A549 (cell line): Measurements from ENCODE around the gene ISCA2. TPM values are rescaled to one million over a fixed set of nuclear protein-coding genes. Genes with fewer than 3 reads are reported as not detected.

Experiments
- ATAC-seq, 2 experiments: fragments of 200-7000 bp in 1 of 2; fragments of >200 bp in 1 of 2; cut with Nextera tagmentation in 1 of 2; cut with Tn5 transposase in 1 of 2; 3 replicates each; pipeline versions ENCODE4 v1.8.0 to v1.9.1; 2018 to 2020; ENCODE audit warnings: mild to moderate bottlenecking in 1 of 2, moderate library complexity in 1 of 2
- CTCF ChIA-PET: fragments of 300-600 bp; sonication (Branson Sonifier 250); formaldehyde crosslinking; extraction: SDS; loops from one replicate; lab custom pipeline; 2021; ENCODE audit warnings: antibody characterized with exemption, inconsistent platforms; lab: Yijun Ruan, JAX
- POLR2A ChIA-PET: fragments of 350-600 bp; formaldehyde crosslinking; extraction: SDS; loops from one replicate; lab custom pipeline; 2021; ENCODE audit warnings: antibody characterized with exemption, inconsistent platforms; lab: Yijun Ruan, JAX
- DNase-seq, 2 experiments: peaks; one replicate each; pipeline versions ENCODE4 v3.0.0 to v3.0.0-alpha.2; 2011 to 2016; ENCODE audit warnings: low read depth in 1 of 2, low spot score in 1 of 2
- FAIRE-seq: peaks from 2 replicates; lab custom pipeline; 2011; peaks lifted over from hg19 to GRCh38; lab: Jason Lieb, UNC
- H3K27ac ChIP-seq, 2 experiments: fragments of >200 bp; sonication (Bioruptor Twin); formaldehyde crosslinking; 3 replicates each; pipeline ENCODE4 v1.5.1; 2016 to 2017
- H3K4me1 ChIP-seq: fragments of >200 bp; sonication (Bioruptor Twin); formaldehyde crosslinking; 3 replicates; pipeline ENCODE4 v1.6.1; 2016
- H3K4me2 ChIP-seq: fragments of >200 bp; sonication (Bioruptor Twin); formaldehyde crosslinking; 3 replicates; pipeline ENCODE4 v1.6.1; 2016
- H3K4me3 ChIP-seq: fragments of >200 bp; sonication (Bioruptor Twin); formaldehyde crosslinking; 3 replicates; pipeline ENCODE4 v1.5.1; 2016
- H3K9me3 ChIP-seq: fragments of >200 bp; sonication (Bioruptor Twin); formaldehyde crosslinking; 3 replicates; pipeline ENCODE4 v1.6.1; 2016
- BCL3 ChIP-seq: fragments of >200 bp; sonication (Bioruptor Twin); formaldehyde crosslinking; IDR thresholded peaks from 3 replicates; pipeline ENCODE4 v1.6.1; 2016
- CBX2 ChIP-seq: fragments of 200-600 bp; sonication (generic); IDR thresholded peaks from 2 replicates; pipeline ENCODE4 v1.6.1; 2016; ENCODE audit warnings: low read depth, mild to moderate bottlenecking, borderline replicate concordance
- CTCF ChIP-seq: fragments of >200 bp; sonication (Bioruptor Twin); formaldehyde crosslinking; IDR thresholded peaks from 3 replicates; pipeline ENCODE4 v1.5.1; 2016
- E2F6 ChIP-seq: IDR thresholded peaks from 2 replicates; pipeline ENCODE4 v1.6.1; 2012; ENCODE audit warnings: low read depth, borderline replicate concordance
- ESRRA ChIP-seq: fragments of 150-350 bp; IDR thresholded peaks from 2 replicates; pipeline ENCODE4 v1.6.1; 2014; ENCODE audit warnings: mild to moderate bottlenecking, low read length, borderline replicate concordance
- FOSL2 ChIP-seq, 2 experiments: fragments of 450-650 bp in 1 of 2; fragments of >200 bp in 1 of 2; sonication (Bioruptor Twin) in 1 of 2; formaldehyde crosslinking; IDR thresholded peaks; 2 replicates each; pipeline versions ENCODE4 v1.5.0 to v1.6.1; 2016 to 2020; ENCODE audit warnings: mild to moderate bottlenecking in 1 of 2, moderate library complexity in 1 of 2
- HMGXB4 ChIP-seq: fragments of 250-450 bp; sonication (Bioruptor Pico); IDR thresholded peaks from 2 replicates; pipeline ENCODE4 v1.5.0; 2021; ENCODE audit warnings: mild to moderate bottlenecking, moderate library complexity, borderline replicate concordance
- HOXA7 ChIP-seq: fragments of 250-450 bp; sonication (Bioruptor Pico); IDR thresholded peaks from 2 replicates; pipeline ENCODE4 v1.5.0; 2020; ENCODE audit warnings: mild to moderate bottlenecking, moderate library complexity
- HOXB13 ChIP-seq: fragments of 250-450 bp; sonication (Bioruptor Pico); IDR thresholded peaks from 2 replicates; pipeline ENCODE4 v1.5.0; 2020; ENCODE audit warnings: low read depth, mild to moderate bottlenecking, moderate library complexity
- HOXB5 ChIP-seq: fragments of 250-450 bp; sonication (Bioruptor Pico); IDR thresholded peaks from 2 replicates; pipeline ENCODE4 v1.5.0; 2020; ENCODE audit warnings: mild to moderate bottlenecking, moderate library complexity
- JUN ChIP-seq, 2 experiments: fragments of >200 bp; sonication (Bioruptor Twin); formaldehyde crosslinking; IDR thresholded peaks; 2 replicates in 1 of 2; 3 replicates in 1 of 2; pipeline ENCODE4 v1.6.1; 2016 to 2017
- KDM1A ChIP-seq: fragments of 200-600 bp; sonication (generic); IDR thresholded peaks from 2 replicates; pipeline ENCODE4 v1.6.1; 2016; ENCODE audit warnings: low read depth, mild to moderate bottlenecking
- MAFK ChIP-seq: fragments of 450-650 bp; IDR thresholded peaks from 2 replicates; pipeline ENCODE4 v1.6.1; 2014; ENCODE audit not compliant: partially characterized antibody
- PHF8 ChIP-seq: fragments of 200-600 bp; sonication (generic); IDR thresholded peaks from 2 replicates; pipeline ENCODE4 v1.6.1; 2016; ENCODE audit warnings: low read depth, mild to moderate bottlenecking, antibody characterized with exemption, moderate library complexity, borderline replicate concordance
- POLR2AphosphoS2 ChIP-seq: conservative IDR thresholded peaks from 2 replicates; pipeline ENCODE4 v1.6.1; 2012; ENCODE audit warnings: low read length, improper control_type of control experiment, inconsistent platforms
- RAD21 ChIP-seq, 2 experiments: fragments of >200 bp in 1 of 2; sonication (Bioruptor Twin) in 1 of 2; formaldehyde crosslinking in 1 of 2; IDR thresholded peaks in 1 of 2; conservative IDR thresholded peaks in 1 of 2; 2 replicates in 1 of 2; 3 replicates in 1 of 2; pipeline ENCODE4 v1.6.1; 2012 to 2018; ENCODE audit warnings: inconsistent platforms in 1 of 2
- RCOR1 ChIP-seq: fragments of 150-350 bp; IDR thresholded peaks from 2 replicates; pipeline ENCODE4 v1.6.1; 2014; ENCODE audit warnings: antibody characterized with exemption, low read length, low read depth
- RNF2 ChIP-seq: fragments of 200-600 bp; sonication (generic); IDR thresholded peaks from 2 replicates; pipeline ENCODE4 v1.6.1; 2016; ENCODE audit warnings: low read depth, mild to moderate bottlenecking, antibody characterized with exemption, moderate library complexity, borderline replicate concordance
- SREBF2 ChIP-seq: fragments of 450-650 bp; IDR thresholded peaks from 2 replicates; pipeline ENCODE4 v1.6.1; 2014; ENCODE audit warnings: mild to moderate bottlenecking, moderate library complexity
- WGBS: methylation state at CpG from one replicate; pipeline ENCODE4 v1.1.6; 2017; ENCODE audit errors: missing lambda C conversion rate; 5-methylcytosine and 5-hydroxymethylcytosine counted together
- polyA plus RNA-seq, 4 experiments: library from polyadenylated mRNA; depleted of rRNA in 3 of 4; stranded (reverse); fragments of >200 nt; fragmentation: RNase III in 1 of 4; extraction: RNeasy Plus Mini Kit Qiagen cat#74134 plus additional on column Dnase treatment in 1 of 4; gene quantifications; 2 replicates in 3 of 4; 3 replicates in 1 of 4; pipeline ENCODE4 v1.2.3, GENCODE V29; 2011 to 2017
- TF ChIP-seq, protein P1 (sequence below): IDR thresholded peaks from 2 replicates; pipeline ENCODE4 v1.6.1; 2012
- TF ChIP-seq, protein P2 (sequence below): IDR thresholded peaks from 2 replicates; pipeline ENCODE4 v1.6.1; 2012
- TF ChIP-seq, protein P3 (sequence below): fragments of 450-650 bp; IDR thresholded peaks from 2 replicates; pipeline ENCODE4 v1.6.1; 2014; ENCODE audit warnings: antibody characterized with exemption
- TF ChIP-seq, protein P4 (sequence below): fragments of 200-600 bp; sonication (generic); IDR thresholded peaks from 2 replicates; pipeline ENCODE4 v1.6.1; 2016; ENCODE audit warnings: antibody characterized with exemption, mild to moderate bottlenecking, moderate library complexity

Gene ISCA2
- polyA plus RNA-seq, 2 of the 4 experiments (the other 2 are of a cell fraction) = 48.8 to 49.3 TPM

DNA sequence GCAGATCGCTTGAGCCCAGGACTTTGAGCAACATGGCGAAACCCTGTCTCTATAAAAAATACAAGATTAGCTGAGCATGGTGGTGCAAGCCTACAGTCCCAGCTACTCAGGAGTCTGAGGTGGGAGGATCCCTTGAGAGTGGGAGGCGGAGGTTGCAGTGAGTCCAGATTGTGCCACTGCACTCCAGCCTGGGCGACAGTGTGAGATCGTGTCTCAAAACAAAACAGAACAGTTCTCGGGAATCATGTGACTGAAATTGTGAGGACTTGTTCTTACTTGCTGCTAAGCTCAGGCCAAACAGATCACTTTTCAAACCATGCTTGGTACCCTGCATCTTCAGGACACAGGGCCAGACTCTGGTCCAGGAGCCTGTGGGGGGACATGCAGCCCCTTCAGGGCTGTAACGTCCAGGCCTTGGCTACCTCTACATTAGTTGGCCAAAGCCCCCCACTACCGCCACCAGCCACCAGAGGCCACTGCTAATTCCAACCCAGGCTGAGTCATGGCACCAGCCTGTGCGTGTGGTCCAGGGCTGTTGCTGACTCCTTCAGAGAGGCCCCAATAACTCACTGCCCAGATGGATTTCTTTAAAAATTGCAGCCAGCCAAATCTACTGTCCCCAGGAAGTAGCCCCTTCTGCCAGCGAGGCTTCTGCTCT lies 34.1 kb upstream of the ISCA2 start:
- WGBS = 47% methylated on average over 10 of the region's 10 CpGs
- TF ChIP-seq BCL3 (no peak), E2F6 (no peak), RAD21 (conservative IDR thresholded peaks at IDR 0.05 in 1 of 2, IDR thresholded peaks at IDR 0.05 in 1 of 2) (peak; percentile 23 to 26; a peak in 1 of 5 replicates), HMGXB4 (no peak), JUN (IDR thresholded peaks at IDR 0.05) (no peak), ESRRA (no peak), CBX2 (no peak), CTCF (peak; percentile 33; the same call in 2 of the 3 replicates), POLR2AphosphoS2 (no peak), PHF8 (no peak), FOSL2 (IDR thresholded peaks at IDR 0.05) (no peak), FOSL2 (CRISPR knock-in tag; IDR thresholded peaks at IDR 0.05) (peak; percentile 77), HOXA7 (no peak), HOXB5 (no peak), SREBF2 (no peak), KDM1A (no peak), MAFK (no peak), HOXB13 (CRISPR knock-in tag) (no peak), RNF2 (no peak), RCOR1 (no peak)
- TF ChIP-seq, protein P1, sequence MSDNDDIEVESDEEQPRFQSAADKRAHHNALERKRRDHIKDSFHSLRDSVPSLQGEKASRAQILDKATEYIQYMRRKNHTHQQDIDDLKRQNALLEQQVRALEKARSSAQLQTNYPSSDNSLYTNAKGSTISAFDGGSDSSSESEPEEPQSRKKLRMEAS = no peak
- TF ChIP-seq, protein P2, sequence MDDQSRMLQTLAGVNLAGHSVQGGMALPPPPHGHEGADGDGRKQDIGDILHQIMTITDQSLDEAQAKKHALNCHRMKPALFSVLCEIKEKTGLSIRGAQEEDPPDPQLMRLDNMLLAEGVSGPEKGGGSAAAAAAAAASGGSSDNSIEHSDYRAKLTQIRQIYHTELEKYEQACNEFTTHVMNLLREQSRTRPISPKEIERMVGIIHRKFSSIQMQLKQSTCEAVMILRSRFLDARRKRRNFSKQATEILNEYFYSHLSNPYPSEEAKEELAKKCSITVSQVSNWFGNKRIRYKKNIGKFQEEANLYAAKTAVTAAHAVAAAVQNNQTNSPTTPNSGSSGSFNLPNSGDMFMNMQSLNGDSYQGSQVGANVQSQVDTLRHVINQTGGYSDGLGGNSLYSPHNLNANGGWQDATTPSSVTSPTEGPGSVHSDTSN = no peak
- TF ChIP-seq, protein P3, sequence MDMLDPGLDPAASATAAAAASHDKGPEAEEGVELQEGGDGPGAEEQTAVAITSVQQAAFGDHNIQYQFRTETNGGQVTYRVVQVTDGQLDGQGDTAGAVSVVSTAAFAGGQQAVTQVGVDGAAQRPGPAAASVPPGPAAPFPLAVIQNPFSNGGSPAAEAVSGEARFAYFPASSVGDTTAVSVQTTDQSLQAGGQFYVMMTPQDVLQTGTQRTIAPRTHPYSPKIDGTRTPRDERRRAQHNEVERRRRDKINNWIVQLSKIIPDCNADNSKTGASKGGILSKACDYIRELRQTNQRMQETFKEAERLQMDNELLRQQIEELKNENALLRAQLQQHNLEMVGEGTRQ = no peak
- TF ChIP-seq, protein P4, sequence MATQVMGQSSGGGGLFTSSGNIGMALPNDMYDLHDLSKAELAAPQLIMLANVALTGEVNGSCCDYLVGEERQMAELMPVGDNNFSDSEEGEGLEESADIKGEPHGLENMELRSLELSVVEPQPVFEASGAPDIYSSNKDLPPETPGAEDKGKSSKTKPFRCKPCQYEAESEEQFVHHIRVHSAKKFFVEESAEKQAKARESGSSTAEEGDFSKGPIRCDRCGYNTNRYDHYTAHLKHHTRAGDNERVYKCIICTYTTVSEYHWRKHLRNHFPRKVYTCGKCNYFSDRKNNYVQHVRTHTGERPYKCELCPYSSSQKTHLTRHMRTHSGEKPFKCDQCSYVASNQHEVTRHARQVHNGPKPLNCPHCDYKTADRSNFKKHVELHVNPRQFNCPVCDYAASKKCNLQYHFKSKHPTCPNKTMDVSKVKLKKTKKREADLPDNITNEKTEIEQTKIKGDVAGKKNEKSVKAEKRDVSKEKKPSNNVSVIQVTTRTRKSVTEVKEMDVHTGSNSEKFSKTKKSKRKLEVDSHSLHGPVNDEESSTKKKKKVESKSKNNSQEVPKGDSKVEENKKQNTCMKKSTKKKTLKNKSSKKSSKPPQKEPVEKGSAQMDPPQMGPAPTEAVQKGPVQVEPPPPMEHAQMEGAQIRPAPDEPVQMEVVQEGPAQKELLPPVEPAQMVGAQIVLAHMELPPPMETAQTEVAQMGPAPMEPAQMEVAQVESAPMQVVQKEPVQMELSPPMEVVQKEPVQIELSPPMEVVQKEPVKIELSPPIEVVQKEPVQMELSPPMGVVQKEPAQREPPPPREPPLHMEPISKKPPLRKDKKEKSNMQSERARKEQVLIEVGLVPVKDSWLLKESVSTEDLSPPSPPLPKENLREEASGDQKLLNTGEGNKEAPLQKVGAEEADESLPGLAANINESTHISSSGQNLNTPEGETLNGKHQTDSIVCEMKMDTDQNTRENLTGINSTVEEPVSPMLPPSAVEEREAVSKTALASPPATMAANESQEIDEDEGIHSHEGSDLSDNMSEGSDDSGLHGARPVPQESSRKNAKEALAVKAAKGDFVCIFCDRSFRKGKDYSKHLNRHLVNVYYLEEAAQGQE = no peak
- ChIA-PET POLR2A (no interaction called here), CTCF (interaction anchor here (0.9 to 6.8 kb wide), 15 partner anchors 8 to 396 kb away, joined by 3 to 31 read pairs (median 5); no protein-coding TSS in a partner anchor)
- Histone ChIP-seq H3K27ac (no peak overlapping the region), H3K4me1 (no peaks in the 10 kb centered on the region), H3K4me2 (no peak overlapping the region), H3K9me3 (no peaks in the 10 kb centered on the region), H3K4me3 (no peak overlapping the region)
- FAIRE-seq = no peak
- peak; percentile 96 to 98 for ATAC-seq
- DNase-seq = peak; percentile 48 to 51
